ENCODE data around the gene MS4A8. TPM values are rescaled to one million over a fixed set of nuclear protein-coding genes. Genes with fewer than 3 reads are reported as not detected.
"Not testable (repeated sequence)": the region's sequence is repeated elsewhere in the genome, so short reads cannot be mapped to it uniquely, and the experiment has no call there.

The MS4A8 gene, protein sequence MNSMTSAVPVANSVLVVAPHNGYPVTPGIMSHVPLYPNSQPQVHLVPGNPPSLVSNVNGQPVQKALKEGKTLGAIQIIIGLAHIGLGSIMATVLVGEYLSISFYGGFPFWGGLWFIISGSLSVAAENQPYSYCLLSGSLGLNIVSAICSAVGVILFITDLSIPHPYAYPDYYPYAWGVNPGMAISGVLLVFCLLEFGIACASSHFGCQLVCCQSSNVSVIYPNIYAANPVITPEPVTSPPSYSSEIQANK
- total RNA-seq, result not detected
- long read RNA-seq, result 0 reads

GRCh38 chr11:60699284-60699691 is at the start of gene MS4A8:
TSS of gene MS4A8 (plus strand) at chr11:60699612. CDS start at chr11:60700861, 1,249 bp downstream.
- H3K4me3 ChIP-seq, result no peak within 1 kb of the TSS
- ATAC-seq (no peak), DNase-seq (no peak)
- H3K27ac ChIP-seq, result no peak within 1 kb of the TSS
- H3K9me3 ChIP-seq, result no peaks in the 10 kb centered on the region
- no peaks in the 10 kb centered on the region for H3K36me3 ChIP-seq
- H3K4me1 ChIP-seq, result no peaks in the 10 kb centered on the region
- TF ChIP-seq, protein P1, sequence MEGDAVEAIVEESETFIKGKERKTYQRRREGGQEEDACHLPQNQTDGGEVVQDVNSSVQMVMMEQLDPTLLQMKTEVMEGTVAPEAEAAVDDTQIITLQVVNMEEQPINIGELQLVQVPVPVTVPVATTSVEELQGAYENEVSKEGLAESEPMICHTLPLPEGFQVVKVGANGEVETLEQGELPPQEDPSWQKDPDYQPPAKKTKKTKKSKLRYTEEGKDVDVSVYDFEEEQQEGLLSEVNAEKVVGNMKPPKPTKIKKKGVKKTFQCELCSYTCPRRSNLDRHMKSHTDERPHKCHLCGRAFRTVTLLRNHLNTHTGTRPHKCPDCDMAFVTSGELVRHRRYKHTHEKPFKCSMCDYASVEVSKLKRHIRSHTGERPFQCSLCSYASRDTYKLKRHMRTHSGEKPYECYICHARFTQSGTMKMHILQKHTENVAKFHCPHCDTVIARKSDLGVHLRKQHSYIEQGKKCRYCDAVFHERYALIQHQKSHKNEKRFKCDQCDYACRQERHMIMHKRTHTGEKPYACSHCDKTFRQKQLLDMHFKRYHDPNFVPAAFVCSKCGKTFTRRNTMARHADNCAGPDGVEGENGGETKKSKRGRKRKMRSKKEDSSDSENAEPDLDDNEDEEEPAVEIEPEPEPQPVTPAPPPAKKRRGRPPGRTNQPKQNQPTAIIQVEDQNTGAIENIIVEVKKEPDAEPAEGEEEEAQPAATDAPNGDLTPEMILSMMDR (IDR thresholded peaks at IDR 0.05), result no peak
- no peaks in the 10 kb centered on the region for H3K27me3 ChIP-seq
- intact Hi-C loops (cut with DNase I), result no loop called here

DNA sequence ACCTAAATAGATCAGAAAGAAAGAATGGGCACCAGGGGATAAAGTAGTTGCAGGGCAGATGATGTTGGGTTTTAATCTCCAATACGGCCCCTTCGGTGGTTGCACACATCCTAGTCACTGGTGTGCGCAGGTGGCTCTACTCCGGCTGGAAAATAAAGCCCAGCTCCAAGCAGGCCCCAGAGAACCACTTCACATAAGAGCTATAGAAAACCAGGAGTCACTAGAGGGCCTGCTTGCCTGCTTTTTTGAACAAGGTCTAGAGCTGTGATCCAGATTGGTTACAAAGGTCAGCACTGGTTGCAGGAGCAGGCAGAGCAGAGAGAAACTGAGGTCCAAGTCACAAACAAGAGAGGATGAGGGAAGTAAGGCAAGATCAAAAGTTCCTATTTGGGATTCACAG is 41.5 kb upstream of the MS4A8 start:
- ATAC-seq, result peak; percentile 84

GRCh38 chr11:60658409-60658808 is 41.0 kb upstream of the MS4A8 start:
- intact Hi-C loops (cut with DNase I), result no loop called here
- TF ChIP-seq, protein P1 (IDR thresholded peaks at IDR 0.05), result no peak
- Histone ChIP-seq H3K4me1 (peaks cover 5% of the 10 kb centered on the region), H3K4me3 (no peak overlapping the region), H3K36me3 (no peaks in the 10 kb centered on the region), H3K27me3 (no peaks in the 10 kb centered on the region), H3K27ac (peak overlapping the region; percentile 75), H3K9me3 (no peaks in the 10 kb centered on the region)
- DNase-seq, result no peak
- ATAC-seq, result peak; percentile 95

More for the DNA sequence above, 41.5 kb upstream of the MS4A8 start:
- Histone ChIP-seq H3K27ac (peak overlapping the region; percentile 75), H3K27me3 (no peaks in the 10 kb centered on the region), H3K4me3 (no peak overlapping the region), H3K36me3 (no peaks in the 10 kb centered on the region), H3K4me1 (peaks cover 5% of the 10 kb centered on the region), H3K9me3 (no peaks in the 10 kb centered on the region)
- intact Hi-C loops (cut with DNase I), result no loop called here
- TF ChIP-seq, protein P1 (IDR thresholded peaks at IDR 0.05), result no peak
- no peak for DNase-seq

DNA sequence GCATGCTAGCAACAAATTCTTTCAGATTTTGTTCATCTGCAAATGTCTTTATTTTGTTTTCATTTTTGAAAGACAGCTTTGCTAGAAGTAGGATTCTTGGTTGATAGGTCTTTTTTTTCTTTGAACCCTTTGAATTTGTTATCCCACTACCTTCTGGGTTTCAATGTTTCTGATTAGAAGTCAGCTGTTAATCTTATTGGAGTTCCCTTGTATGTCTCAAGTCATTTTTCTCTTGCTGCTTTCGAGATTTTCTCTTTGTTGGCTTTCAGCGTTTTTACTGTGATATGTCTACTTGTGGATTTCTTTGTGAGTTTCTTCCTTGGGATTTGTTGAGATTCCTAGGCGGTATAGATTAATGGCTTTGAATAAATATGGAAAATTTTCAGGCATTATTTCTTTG is 27.2 kb upstream of the MS4A8 start:
- no peak overlapping the region for H3K4me3 ChIP-seq
- H3K4me1 ChIP-seq, result no peaks in the 10 kb centered on the region
- DNase-seq (no peak), ATAC-seq (no peak)
- intact Hi-C loops (cut with DNase I), result no loop called here
- peaks cover 8% of the 10 kb centered on the region for H3K9me3 ChIP-seq
- H3K27ac ChIP-seq, result no peak overlapping the region
- no peaks in the 10 kb centered on the region for H3K27me3 ChIP-seq
- H3K36me3 ChIP-seq, result no peaks in the 10 kb centered on the region
- TF ChIP-seq, protein P1 (IDR thresholded peaks at IDR 0.05), result no peak

GRCh38 chr11:60678231-60678630 is 21.2 kb upstream of the MS4A8 start:
- H3K4me1 ChIP-seq; H3K4me3 ChIP-seq; H3K9me3 ChIP-seq; H3K36me3 ChIP-seq; intact Hi-C loops (cut with DNase I); DNase-seq; ATAC-seq; H3K27me3 ChIP-seq; H3K27ac ChIP-seq: not testable (repeated sequence)

DNA sequence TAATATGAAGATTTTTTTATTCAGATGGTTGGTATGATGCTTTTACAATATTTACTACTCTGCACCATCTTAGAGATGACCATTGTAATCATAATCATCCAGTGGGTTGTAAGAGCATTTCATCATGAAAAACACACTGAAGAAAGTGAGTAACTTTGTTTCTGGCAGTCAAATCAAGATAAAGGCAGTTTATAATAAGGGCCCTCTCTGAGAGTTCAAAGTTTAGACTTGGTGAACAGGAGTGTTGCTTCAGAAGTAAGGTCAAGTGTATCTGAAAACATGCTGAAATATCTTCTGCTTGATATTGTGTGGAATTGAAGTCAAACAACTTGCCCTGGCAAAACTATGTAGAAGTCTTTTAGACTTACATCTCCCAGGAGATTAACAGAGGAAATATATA is 19.5 kb upstream of the MS4A8 start:
- intact Hi-C loops (cut with DNase I), result no loop called here
- no peak overlapping the region for H3K27ac ChIP-seq
- DNase-seq (no peak), ATAC-seq (no peak)
- no peaks in the 10 kb centered on the region for H3K27me3 ChIP-seq
- H3K36me3 ChIP-seq, result no peaks in the 10 kb centered on the region
- peaks cover 7% of the 10 kb centered on the region for H3K9me3 ChIP-seq
- no peaks in the 10 kb centered on the region for H3K4me1 ChIP-seq
- TF ChIP-seq, protein P1 (IDR thresholded peaks at IDR 0.05), result no peak
- no peak overlapping the region for H3K4me3 ChIP-seq

Measured in upper lobe of right lung (tissue), 1 donor.